ENCODE data around the gene PRKAG2.

The PRKAG2 gene

GRCh38 chr7:151719897-151720242 is 157.0 kb downstream of the PRKAG2 start:
- DNase-seq (ENCODE audit: insufficient read length, low spot score) (no peak), FAIRE-seq (no peak)
- no peak for TF ChIP-seq CTCF (IDR thresholded peaks at IDR 0.05; ENCODE audit: insufficient read depth, missing control alignments)

DNA sequence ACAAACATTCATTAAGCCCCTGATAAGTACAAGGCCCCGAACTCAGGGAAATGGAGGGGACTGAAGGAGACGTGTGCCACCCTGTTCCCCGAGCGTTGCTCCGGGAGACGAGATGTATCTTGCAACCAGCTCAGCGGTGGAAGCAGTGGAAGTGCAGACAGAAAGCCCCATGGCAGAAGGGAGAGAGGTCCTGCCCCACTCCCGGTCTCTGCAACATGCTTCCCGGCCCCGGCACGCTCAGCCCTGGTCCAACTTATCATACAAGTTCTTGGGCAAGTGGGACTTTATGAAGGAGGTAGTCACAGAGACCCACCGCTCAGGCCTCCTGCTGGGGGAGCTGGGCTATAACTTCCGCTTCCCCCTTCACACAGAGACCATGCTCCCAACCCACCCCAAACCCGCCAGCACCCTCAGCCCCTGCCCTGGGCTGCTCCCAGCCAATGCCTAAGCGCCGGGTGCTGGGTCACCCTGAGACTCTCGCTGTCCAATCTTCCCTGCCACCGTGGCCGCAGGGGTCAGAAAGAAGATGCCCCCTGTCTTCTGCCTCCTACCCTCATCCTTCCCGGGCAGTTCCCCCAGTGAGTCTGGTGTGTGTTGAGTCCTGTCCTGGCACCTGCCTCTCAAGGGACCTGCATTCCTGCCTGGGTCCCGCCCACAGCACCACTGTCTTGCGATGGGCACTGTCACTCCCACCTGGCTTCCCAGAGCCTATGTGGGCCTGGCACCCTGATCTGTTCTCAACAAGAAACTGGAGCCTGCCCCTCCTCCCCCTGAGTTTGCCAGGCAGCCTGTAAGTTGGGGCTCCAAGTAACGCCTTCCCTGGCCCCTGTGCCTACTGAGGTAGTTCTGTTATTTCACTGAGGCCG is 157.7 kb downstream of the PRKAG2 start:
- no peak for FAIRE-seq
- DNase-seq (ENCODE audit: insufficient read length, low spot score) = no peak
- TF ChIP-seq CTCF (IDR thresholded peaks at IDR 0.05; ENCODE audit: insufficient read depth, missing control alignments) = no peak

- FAIRE-seq = no peak
- no peak for TF ChIP-seq CTCF (IDR thresholded peaks at IDR 0.05; ENCODE audit: insufficient read depth, missing control alignments)
Measured at GRCh38 chr7:151717918-151718317, 159.0 kb downstream of the PRKAG2 start.

GRCh38 chr7:151717415-151717814 is 159.5 kb downstream of the PRKAG2 start:
- no peak for TF ChIP-seq CTCF (IDR thresholded peaks at IDR 0.05; ENCODE audit: insufficient read depth, missing control alignments)
- no peak for FAIRE-seq
- DNase-seq (ENCODE audit: insufficient read length, low spot score) = no peak

More at GRCh38 chr7:151717918-151718317, 159.0 kb downstream of the PRKAG2 start:
- no peak for DNase-seq (ENCODE audit: insufficient read length, low spot score)

DNA sequence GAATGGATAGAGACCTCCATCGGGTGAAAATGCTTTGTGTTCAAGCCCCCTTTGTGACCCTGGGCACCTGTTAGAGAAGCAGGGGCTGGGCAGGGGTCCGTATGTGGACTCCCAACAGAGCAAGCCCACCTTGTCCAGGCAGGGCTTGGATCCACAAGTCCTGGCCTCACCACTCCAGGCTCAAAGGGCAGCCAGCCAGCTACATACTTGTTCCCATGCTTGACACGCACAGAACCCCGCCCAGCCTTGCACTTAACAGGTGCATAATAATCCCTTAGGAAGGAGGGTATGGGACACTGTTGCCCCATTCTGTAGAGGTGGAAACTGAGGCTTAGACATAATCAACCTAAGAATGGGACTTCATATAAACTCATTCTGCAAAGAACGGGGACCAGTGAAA is 160.6 kb downstream of the PRKAG2 start:
- TF ChIP-seq CTCF (IDR thresholded peaks at IDR 0.05; ENCODE audit: insufficient read depth, missing control alignments) = no peak
- DNase-seq (ENCODE audit: insufficient read length, low spot score) = no peak
- no peak for FAIRE-seq

GRCh38 chr7:151715666-151716315 is 161.1 kb downstream of the PRKAG2 start:
- no peak for DNase-seq (ENCODE audit: insufficient read length, low spot score)
- FAIRE-seq = no peak
- TF ChIP-seq CTCF (IDR thresholded peaks at IDR 0.05; ENCODE audit: insufficient read depth, missing control alignments) = no peak

DNA sequence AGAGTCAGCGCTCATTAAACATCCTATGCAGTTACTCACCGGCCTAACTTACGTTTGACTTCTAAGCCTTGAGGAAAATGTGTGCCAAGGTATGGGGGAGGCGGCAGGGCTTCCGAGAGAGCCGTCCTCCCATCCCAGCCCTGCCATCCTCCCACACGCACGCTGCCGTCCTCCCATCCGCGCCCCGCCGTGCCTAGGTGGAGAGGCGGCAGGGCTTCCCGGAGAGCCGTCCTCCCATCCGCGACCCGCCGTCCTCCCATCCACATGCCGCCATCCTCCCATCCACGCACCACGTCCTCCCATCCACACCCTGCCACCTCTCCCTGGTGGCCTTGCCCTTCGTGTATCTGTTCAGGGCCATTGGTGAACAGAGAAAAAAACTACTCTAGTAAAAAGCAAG is 162.7 kb downstream of the PRKAG2 start:
- no peak for FAIRE-seq
- DNase-seq (ENCODE audit: insufficient read length, low spot score) = no peak

More for the DNA sequence above, 162.7 kb downstream of the PRKAG2 start:
- TF ChIP-seq CTCF (IDR thresholded peaks at IDR 0.05; ENCODE audit: insufficient read depth, missing control alignments) = no peak

Measured in D721Med (cell line).